ENCODE data around the gene AP1G2. TPM values are rescaled to one million over a fixed set of nuclear protein-coding genes. Genes with fewer than 3 reads are reported as not detected.

The AP1G2 gene
- total and polyA plus RNA-seq, 2 of the 13 experiments (the other 11 are each of a cell fraction or from before 2014, with no cell fraction given): 96.9 to 611 TPM

DNA sequence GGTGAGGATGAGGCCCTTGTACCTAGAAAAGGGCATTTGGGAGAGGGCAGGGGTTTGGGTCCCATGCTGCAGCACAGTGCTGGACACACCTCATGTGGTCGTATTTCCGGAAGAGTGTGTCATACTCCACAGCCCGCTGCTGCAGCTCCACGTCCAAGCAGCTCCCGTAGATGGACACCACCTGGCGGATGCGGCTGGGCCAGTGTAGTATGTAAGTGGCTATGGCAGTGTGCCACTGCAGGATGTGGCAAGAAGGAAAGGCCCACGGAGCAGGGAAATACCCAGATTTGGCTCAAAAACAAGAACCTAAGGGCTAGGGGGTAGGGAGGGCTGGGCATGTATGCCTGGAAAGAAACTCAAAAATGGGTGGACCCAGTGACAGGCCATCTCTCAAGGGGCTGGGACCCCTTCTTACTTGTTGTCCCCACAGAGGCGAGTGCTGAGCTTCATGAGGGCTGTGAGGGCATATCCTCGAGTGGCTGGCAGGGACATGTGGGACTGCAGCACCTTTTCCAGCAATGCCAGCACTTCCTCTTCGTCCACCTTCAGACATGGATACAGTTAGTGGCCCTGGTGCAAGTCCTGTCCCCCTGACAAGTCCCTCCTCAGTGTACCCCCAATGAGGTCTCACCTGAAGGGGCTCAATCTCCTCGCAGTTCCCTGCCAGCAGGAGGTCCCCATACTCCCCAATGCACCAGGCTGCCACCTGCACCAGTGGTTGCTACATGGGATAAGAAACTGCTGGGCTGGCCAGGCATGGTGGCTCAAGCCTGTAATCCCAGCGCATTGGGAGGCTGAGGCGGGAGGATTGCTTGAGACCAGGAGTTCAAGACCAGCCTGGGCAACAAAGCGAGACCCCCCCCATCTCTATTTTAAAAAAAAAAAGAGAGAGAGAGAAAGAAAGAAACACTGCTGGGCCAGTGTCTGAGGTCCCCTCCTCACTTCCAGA, 5.4 kb downstream of the AP1G2 start (continued):
- TF ChIP-seq ZNF749 (CRISPR knock-in tag; IDR thresholded peaks at IDR 0.05; ENCODE audit: borderline replicate concordance): no peak
- TF ChIP-seq ZNF282 (IDR thresholded peaks at IDR 0.05; ENCODE audit: partially characterized antibody): no peak
- no peak for TF ChIP-seq SETDB1 (CRISPR knock-in tag; IDR thresholded peaks at IDR 0.05; ENCODE audit: borderline replicate concordance)
- no peak for TF ChIP-seq ZBTB20 (CRISPR knock-in tag; IDR thresholded peaks at IDR 0.05; ENCODE audit: borderline replicate concordance, low read depth)
- TF ChIP-seq MED1 (CRISPR knock-in tag; IDR thresholded peaks at IDR 0.05): no peak
- TF ChIP-seq PLRG1 (conservative IDR thresholded peaks at IDR 0.05): no peak
- TF ChIP-seq ZNF850 (CRISPR knock-in tag; conservative IDR thresholded peaks at IDR 0.05): no peak
- no peak for TF ChIP-seq ZNF431 (CRISPR knock-in tag; IDR thresholded peaks at IDR 0.05; ENCODE audit: borderline replicate concordance, low read depth)
- peak; percentile 35; the same call in 1 of the 2 replicates for TF ChIP-seq ZNF274 (CRISPR knock-in tag; IDR thresholded peaks at IDR 0.05)
- TF ChIP-seq, protein P1, sequence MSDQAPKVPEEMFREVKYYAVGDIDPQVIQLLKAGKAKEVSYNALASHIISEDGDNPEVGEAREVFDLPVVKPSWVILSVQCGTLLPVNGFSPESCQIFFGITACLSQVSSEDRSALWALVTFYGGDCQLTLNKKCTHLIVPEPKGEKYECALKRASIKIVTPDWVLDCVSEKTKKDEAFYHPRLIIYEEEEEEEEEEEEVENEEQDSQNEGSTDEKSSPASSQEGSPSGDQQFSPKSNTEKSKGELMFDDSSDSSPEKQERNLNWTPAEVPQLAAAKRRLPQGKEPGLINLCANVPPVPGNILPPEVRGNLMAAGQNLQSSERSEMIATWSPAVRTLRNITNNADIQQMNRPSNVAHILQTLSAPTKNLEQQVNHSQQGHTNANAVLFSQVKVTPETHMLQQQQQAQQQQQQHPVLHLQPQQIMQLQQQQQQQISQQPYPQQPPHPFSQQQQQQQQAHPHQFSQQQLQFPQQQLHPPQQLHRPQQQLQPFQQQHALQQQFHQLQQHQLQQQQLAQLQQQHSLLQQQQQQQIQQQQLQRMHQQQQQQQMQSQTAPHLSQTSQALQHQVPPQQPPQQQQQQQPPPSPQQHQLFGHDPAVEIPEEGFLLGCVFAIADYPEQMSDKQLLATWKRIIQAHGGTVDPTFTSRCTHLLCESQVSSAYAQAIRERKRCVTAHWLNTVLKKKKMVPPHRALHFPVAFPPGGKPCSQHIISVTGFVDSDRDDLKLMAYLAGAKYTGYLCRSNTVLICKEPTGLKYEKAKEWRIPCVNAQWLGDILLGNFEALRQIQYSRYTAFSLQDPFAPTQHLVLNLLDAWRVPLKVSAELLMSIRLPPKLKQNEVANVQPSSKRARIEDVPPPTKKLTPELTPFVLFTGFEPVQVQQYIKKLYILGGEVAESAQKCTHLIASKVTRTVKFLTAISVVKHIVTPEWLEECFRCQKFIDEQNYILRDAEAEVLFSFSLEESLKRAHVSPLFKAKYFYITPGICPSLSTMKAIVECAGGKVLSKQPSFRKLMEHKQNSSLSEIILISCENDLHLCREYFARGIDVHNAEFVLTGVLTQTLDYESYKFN (CRISPR knock-in tag; conservative IDR thresholded peaks at IDR 0.05): 0 out of 2 replicates have a peak, but pooled peaks have one; percentile 38
- TF ChIP-seq HMGA1 (CRISPR knock-in tag; conservative IDR thresholded peaks at IDR 0.05): no peak
- peak; percentile 31; the same call in 1 of the 2 replicates for TF ChIP-seq ZMYM3 (CRISPR knock-in tag; IDR thresholded peaks at IDR 0.05)
- no peak for TF ChIP-seq MLXIP (CRISPR knock-in tag; IDR thresholded peaks at IDR 0.05; ENCODE audit: borderline replicate concordance)
- TF ChIP-seq RORA (CRISPR knock-in tag; IDR thresholded peaks at IDR 0.05): no peak
- TF ChIP-seq ETV5 (CRISPR knock-in tag; IDR thresholded peaks at IDR 0.05; ENCODE audit: borderline replicate concordance): no peak
- no peak for TF ChIP-seq ZSCAN20 (CRISPR knock-in tag; IDR thresholded peaks at IDR 0.05; ENCODE audit: borderline replicate concordance)
- TF ChIP-seq TCF7L2 (IDR thresholded peaks at IDR 0.05; ENCODE audit: low read depth, low read length): no peak
- TF ChIP-seq RAD51 (IDR thresholded peaks at IDR 0.05; ENCODE audit: borderline replicate concordance): no peak
- no peak for TF ChIP-seq ZBTB49 (CRISPR knock-in tag; IDR thresholded peaks at IDR 0.05; ENCODE audit: borderline replicate concordance)
